NCI-H2029 (cell line): ENCODE data around the gene KAT6B.

Experiments used
- DNase-seq: peaks from one replicate; lab custom pipeline; 2025; lab: John Stamatoyannopoulos, UW

The KAT6B gene

GRCh38 chr10:74988054-74988775, 161.8 kb downstream of the KAT6B start:
- DNase-seq = no peak

GRCh38 chr10:74988832-74989561, 162.6 kb downstream of the KAT6B start:
- peak; percentile 59 for DNase-seq

- no peak for DNase-seq
Measured at GRCh38 chr10:74991435-74991834, 165.0 kb downstream of the KAT6B start.

- no peak for DNase-seq
Measured at GRCh38 chr10:74992068-74992467, 165.7 kb downstream of the KAT6B start.

- no peak for DNase-seq
Measured at GRCh38 chr10:74993649-74994048, 167.2 kb downstream of the KAT6B start.

- peak; percentile 44 for DNase-seq
Measured at GRCh38 chr10:74994854-74995253, 168.5 kb downstream of the KAT6B start.

GRCh38 chr10:74995806-74996205, 169.4 kb downstream of the KAT6B start:
- DNase-seq = no peak

GRCh38 chr10:74997163-74997562, 170.8 kb downstream of the KAT6B start:
- DNase-seq = no peak

GRCh38 chr10:75000748-75001321, 174.4 kb downstream of the KAT6B start:
- DNase-seq = no peak

- DNase-seq = no peak
Measured at GRCh38 chr10:75001715-75002350, 175.4 kb downstream of the KAT6B start.

- no peak for DNase-seq
Measured at GRCh38 chr10:75002351-75002725, 175.9 kb downstream of the KAT6B start.

GRCh38 chr10:75002967-75003594, 176.7 kb downstream of the KAT6B start:
- no peak for DNase-seq

GRCh38 chr10:75003891-75004290, 177.5 kb downstream of the KAT6B start:
- no peak for DNase-seq

GRCh38 chr10:75007646-75008045, 181.2 kb downstream of the KAT6B start:
- DNase-seq = no peak

GRCh38 chr10:75008952-75009351, 182.6 kb downstream of the KAT6B start:
- no peak for DNase-seq

GRCh38 chr10:75009426-75009825, 183.0 kb downstream of the KAT6B start:
- no peak for DNase-seq

- DNase-seq = no peak
Measured at GRCh38 chr10:75010373-75010772, 184.0 kb downstream of the KAT6B start.

GRCh38 chr10:75011221-75011620, 184.8 kb downstream of the KAT6B start:
- DNase-seq = no peak

GRCh38 chr10:75012471-75012870, 186.1 kb downstream of the KAT6B start:
- DNase-seq = no peak

GRCh38 chr10:75013007-75013406, 186.6 kb downstream of the KAT6B start:
- no peak for DNase-seq

GRCh38 chr10:75013522-75013921, 187.1 kb downstream of the KAT6B start:
- no peak for DNase-seq

- no peak for DNase-seq
Measured at GRCh38 chr10:75014516-75015230, 188.3 kb downstream of the KAT6B start.
